Measurements from ENCODE around the gene MISP. TPM values are rescaled to one million over a fixed set of nuclear protein-coding genes. Genes with fewer than 3 reads are reported as not detected.

The MISP gene
- total and polyA plus RNA-seq, 9 of the 15 experiments (the other 6 are each of a cell fraction or from before 2014, with no cell fraction given), result 0.04 to 0.29 (median 0.05) TPM; not detected in 5

DNA sequence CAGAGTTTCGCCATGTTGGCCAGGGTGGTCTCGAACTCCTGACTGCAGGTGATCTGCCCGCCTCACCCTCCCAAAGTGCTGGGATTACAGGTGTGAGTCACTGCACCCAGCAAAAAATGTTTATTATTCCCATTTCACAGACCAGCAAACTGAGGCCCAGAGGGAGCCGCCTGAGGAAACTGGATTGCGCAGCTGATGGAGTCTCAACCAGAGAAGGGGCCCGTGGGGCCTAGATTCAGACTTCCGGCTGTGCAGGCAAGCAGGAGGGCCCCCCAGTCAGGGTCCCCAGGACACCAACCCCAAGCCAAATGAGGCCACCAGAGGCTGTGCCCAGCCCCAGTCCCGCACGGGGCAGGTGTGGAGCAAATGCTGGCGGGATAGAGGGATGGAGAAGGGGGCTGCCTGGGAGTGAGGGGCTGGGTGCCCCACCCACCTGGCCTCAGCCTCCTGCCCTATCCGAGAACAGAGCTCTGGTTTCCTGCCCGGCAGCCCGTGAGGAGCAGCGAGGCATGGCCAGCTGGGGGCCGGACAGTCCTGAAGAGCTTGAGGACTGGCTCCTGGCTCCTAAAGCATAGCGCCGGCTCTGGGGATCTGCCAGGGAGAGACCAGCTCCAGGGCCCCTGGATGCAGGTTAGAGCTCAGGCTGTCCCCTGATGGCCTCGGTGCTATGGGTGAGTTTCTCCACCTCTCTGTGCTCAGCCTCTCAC, 22.0 kb downstream of the MISP start (continued):
- TF ChIP-seq, protein P1, sequence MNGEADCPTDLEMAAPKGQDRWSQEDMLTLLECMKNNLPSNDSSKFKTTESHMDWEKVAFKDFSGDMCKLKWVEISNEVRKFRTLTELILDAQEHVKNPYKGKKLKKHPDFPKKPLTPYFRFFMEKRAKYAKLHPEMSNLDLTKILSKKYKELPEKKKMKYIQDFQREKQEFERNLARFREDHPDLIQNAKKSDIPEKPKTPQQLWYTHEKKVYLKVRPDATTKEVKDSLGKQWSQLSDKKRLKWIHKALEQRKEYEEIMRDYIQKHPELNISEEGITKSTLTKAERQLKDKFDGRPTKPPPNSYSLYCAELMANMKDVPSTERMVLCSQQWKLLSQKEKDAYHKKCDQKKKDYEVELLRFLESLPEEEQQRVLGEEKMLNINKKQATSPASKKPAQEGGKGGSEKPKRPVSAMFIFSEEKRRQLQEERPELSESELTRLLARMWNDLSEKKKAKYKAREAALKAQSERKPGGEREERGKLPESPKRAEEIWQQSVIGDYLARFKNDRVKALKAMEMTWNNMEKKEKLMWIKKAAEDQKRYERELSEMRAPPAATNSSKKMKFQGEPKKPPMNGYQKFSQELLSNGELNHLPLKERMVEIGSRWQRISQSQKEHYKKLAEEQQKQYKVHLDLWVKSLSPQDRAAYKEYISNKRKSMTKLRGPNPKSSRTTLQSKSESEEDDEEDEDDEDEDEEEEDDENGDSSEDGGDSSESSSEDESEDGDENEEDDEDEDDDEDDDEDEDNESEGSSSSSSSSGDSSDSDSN (IDR thresholded peaks at IDR 0.05; ENCODE audit: borderline replicate concordance in 1 of 2, low read depth in 2 of 2, low read length in 2 of 2), result no peak
- TF ChIP-seq RCOR1 (IDR thresholded peaks at IDR 0.05; ENCODE audit: borderline replicate concordance in 1 of 2, low read depth in 2 of 2, low read length in 2 of 2) (peak in 1 of 2 experiments; percentile 64; a peak in 2 of 4 replicates), POLR2G (IDR thresholded peaks at IDR 0.05; ENCODE audit: low read depth, low read length) (no peak), BCOR (IDR thresholded peaks at IDR 0.05) (peak; percentile 95), PCBP1 (IDR thresholded peaks at IDR 0.05; ENCODE audit: low read depth, low read length, poor library complexity, severe bottlenecking) (peak; percentile 22), SREBF1 (IDR thresholded peaks at IDR 0.05; ENCODE audit: borderline replicate concordance, low read depth, low read length) (no peak), SMARCA5 (IDR thresholded peaks at IDR 0.05) (0 out of 2 replicates have a peak, but pooled peaks have one; percentile 18), KDM1A (IDR thresholded peaks at IDR 0.05) (peak; percentile 77 to 86)

DNA sequence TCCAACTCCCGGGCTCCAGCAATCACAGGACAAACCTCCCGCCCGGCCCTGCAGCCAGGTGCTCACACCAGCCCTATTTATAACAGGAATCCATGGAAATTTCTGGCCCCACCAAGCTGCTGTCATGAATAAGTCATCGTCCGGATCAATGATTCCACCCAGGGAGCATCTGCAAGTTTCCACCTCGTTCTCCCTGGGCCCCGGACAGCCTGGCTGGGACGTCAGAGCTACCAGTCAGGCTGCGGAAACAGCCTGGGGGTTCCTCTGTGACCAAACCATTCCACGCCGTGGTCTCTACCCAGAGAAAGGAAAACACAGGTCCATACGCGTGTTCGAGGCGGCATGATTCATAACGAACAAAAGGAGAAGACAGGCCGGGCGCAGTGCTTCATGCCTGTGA, 25.6 kb downstream of the MISP start:
- H3K9me3 ChIP-seq (replicated peaks; ENCODE audit: control insufficient read depth, insufficient read depth, low read depth, low read length), result no peaks in the 10 kb centered on the region
- no peaks in the 10 kb centered on the region for H3K27me3 ChIP-seq (ENCODE audit: control insufficient read depth in 2 of 2, insufficient read depth in 2 of 2, low read length in 2 of 2)
- no peaks in the 10 kb centered on the region for H4K20me1 ChIP-seq (replicated peaks; ENCODE audit: control insufficient read depth, insufficient read depth, low read length)
- no peak overlapping the region for H3K27ac ChIP-seq (ENCODE audit: extremely low read depth, low read depth, low read length)
- in situ Hi-C loops (cut with MboI) (no loop called here), intact Hi-C loops (cut with micrococcal nuclease) (no loop called here)
- no peak for DNase-seq (ENCODE audit: extremely low read depth in 1 of 4, low spot score in 3 of 4)
- H3K4me1 ChIP-seq (replicated peaks in 1 of 2; ENCODE audit: control insufficient read depth in 2 of 2, insufficient read depth in 2 of 2, low read length in 2 of 2), result peaks cover 0 to 23% of the 10 kb centered on the region in 2 experiments; a peak in 2 of 5 replicates
- TF ChIP-seq ZNF311 (CRISPR knock-in tag; IDR thresholded peaks at IDR 0.05) (no peak), ZNF431 (CRISPR knock-in tag; IDR thresholded peaks at IDR 0.05) (no peak), MTA1 (IDR thresholded peaks at IDR 0.05; ENCODE audit: borderline replicate concordance) (no peak), KLF1 (tag; IDR thresholded peaks at IDR 0.05) (no peak), CHCHD3 (CRISPR knock-in tag; IDR thresholded peaks at IDR 0.05) (no peak), POLR2G (IDR thresholded peaks at IDR 0.05; ENCODE audit: low read depth, low read length) (no peak), SUPT5H (IDR thresholded peaks at IDR 0.05) (no peak), NFYB (IDR thresholded peaks at IDR 0.05; ENCODE audit: extremely low read depth, insufficient read length) (no peak)
- TF ChIP-seq, protein P2, sequence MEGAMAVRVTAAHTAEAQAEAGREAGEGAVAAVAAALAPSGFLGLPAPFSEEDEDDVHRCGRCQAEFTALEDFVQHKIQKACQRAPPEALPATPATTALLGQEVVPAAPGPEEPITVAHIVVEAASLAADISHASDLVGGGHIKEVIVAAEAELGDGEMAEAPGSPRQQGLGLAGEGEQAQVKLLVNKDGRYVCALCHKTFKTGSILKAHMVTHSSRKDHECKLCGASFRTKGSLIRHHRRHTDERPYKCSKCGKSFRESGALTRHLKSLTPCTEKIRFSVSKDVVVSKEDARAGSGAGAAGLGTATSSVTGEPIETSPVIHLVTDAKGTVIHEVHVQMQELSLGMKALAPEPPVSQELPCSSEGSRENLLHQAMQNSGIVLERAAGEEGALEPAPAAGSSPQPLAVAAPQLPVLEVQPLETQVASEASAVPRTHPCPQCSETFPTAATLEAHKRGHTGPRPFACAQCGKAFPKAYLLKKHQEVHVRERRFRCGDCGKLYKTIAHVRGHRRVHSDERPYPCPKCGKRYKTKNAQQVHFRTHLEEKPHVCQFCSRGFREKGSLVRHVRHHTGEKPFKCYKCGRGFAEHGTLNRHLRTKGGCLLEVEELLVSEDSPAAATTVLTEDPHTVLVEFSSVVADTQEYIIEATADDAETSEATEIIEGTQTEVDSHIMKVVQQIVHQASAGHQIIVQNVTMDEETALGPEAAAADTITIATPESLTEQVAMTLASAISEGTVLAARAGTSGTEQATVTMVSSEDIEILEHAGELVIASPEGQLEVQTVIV (CRISPR knock-in tag; IDR thresholded peaks at IDR 0.05; ENCODE audit: borderline replicate concordance), result no peak
- no peak overlapping the region for H3K4me2 ChIP-seq (ENCODE audit: insufficient read depth, low read length)
- H3K79me2 ChIP-seq (ENCODE audit: control insufficient read depth, insufficient read depth, low read length), result no peaks in the 10 kb centered on the region
- POLR2A ChIA-PET, result interaction anchor here (1.4 kb wide), 1 partner anchor 24 kb away, joined by 4 read pairs; no protein-coding TSS in a partner anchor
- no peaks in the 10 kb centered on the region for H3K36me3 ChIP-seq (ENCODE audit: control insufficient read depth, insufficient read depth, low read length)
- no peak overlapping the region for H3K9ac ChIP-seq (ENCODE audit: insufficient read depth in 1 of 2, low read depth in 2 of 2, low read length in 2 of 2)
- H2AFZ ChIP-seq (ENCODE audit: low read depth, low read length), result no peak overlapping the region
- H3K9me1 ChIP-seq (ENCODE audit: control insufficient read depth, insufficient read depth, low read length), result no peaks in the 10 kb centered on the region
- BruUV-seq (replicated peaks), result no TSS peak
- CTCF ChIA-PET (ENCODE audit: low intra/inter-chr PET ratio), result no interaction called here
- no peak for ATAC-seq
- H3K4me3 ChIP-seq, result no peak overlapping the region
- FAIRE-seq, result no peak
- 95% methylated on average over 14 of the region's 18 CpGs for whole genome bisulfite sequencing (ENCODE audit: insufficient coverage, low coverage, missing lambda C conversion rate)
